ENCODE data around the gene SMYD3. TPM values are rescaled to one million over a fixed set of nuclear protein-coding genes. Genes with fewer than 3 reads are reported as not detected.

SMYD3 gene
- total and polyA plus RNA-seq, 9 of the 15 experiments (the other 6 are each of a cell fraction or from before 2014, with no cell fraction given) = 128 to 440 (median 197) TPM

DNA sequence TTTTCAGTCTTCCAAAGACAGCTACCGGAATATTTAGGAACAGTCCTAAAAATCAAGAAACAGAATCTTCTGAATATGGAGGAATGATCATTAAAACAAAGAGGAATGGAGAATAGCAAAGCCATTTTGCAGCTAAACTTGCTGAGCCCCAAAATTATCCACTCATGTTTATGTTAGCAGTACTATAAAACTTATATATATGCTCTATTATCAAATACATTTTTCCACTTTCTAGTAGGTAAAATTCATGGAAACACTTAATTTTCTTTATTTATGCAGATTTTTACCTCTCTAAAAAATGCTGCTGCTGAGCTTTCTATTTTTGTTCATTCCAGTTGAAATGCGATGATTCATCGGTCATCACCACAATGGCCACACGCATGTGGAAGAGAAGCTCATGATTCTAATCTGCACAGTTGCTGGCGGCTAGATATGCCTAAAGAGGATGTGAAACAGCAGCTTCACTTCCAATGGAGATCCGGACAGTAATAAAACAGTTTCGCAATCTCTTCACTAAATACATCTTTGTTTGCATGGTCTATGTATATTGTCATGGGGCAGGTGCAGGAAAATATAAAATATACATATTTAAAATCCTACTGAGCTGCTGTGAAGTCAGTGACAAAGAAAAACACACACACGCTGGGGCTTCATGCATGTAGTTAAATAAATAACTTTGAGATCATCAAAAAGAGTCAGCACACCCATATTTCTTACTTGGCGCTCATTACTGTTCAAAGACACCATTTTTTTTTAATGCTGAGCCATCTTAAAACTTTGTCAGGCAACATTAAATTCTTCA lies 292.2 kb downstream of the SMYD3 start (continued):
- TF ChIP-seq, protein P1, sequence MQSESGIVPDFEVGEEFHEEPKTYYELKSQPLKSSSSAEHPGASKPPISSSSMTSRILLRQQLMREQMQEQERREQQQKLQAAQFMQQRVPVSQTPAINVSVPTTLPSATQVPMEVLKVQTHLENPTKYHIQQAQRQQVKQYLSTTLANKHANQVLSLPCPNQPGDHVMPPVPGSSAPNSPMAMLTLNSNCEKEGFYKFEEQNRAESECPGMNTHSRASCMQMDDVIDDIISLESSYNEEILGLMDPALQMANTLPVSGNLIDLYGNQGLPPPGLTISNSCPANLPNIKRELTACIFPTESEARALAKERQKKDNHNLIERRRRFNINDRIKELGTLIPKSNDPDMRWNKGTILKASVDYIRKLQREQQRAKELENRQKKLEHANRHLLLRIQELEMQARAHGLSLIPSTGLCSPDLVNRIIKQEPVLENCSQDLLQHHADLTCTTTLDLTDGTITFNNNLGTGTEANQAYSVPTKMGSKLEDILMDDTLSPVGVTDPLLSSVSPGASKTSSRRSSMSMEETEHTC (IDR thresholded peaks at IDR 0.05) = peak; percentile 87
- TF ChIP-seq FOS (IDR thresholded peaks at IDR 0.05; ENCODE audit: extremely low read depth, insufficient read length) = peak; percentile 71
- TF ChIP-seq ZFPM2 (CRISPR knock-in tag; IDR thresholded peaks at IDR 0.05) = no peak
- peak; percentile 21; the same call in 1 of the 2 replicates for TF ChIP-seq ADNP (tag; IDR thresholded peaks at IDR 0.05)
- peak in 1 of 2 experiments; percentile 76 for TF ChIP-seq NCOA2 (IDR thresholded peaks at IDR 0.05; ENCODE audit: partially characterized antibody in 2 of 2)
- TF ChIP-seq HINFP (tag; conservative IDR thresholded peaks at IDR 0.05; ENCODE audit: low read depth) = no peak
- peak; percentile 81; the same call in 1 of the 2 replicates for TF ChIP-seq ZNF445 (CRISPR knock-in tag; IDR thresholded peaks at IDR 0.05; ENCODE audit: low read depth)
- peak; percentile 95 for TF ChIP-seq MEF2A (IDR thresholded peaks at IDR 0.05; ENCODE audit: control insufficient read depth, low read depth, low read length)
- TF ChIP-seq, protein P2, sequence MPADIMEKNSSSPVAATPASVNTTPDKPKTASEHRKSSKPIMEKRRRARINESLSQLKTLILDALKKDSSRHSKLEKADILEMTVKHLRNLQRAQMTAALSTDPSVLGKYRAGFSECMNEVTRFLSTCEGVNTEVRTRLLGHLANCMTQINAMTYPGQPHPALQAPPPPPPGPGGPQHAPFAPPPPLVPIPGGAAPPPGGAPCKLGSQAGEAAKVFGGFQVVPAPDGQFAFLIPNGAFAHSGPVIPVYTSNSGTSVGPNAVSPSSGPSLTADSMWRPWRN (IDR thresholded peaks at IDR 0.05; ENCODE audit: low read depth) = peak; percentile 85
- TF ChIP-seq IRF2 (CRISPR knock-in tag; IDR thresholded peaks at IDR 0.05) = no peak
- no peak for TF ChIP-seq TSC22D4 (tag; IDR thresholded peaks at IDR 0.05)
- TF ChIP-seq, protein P3, sequence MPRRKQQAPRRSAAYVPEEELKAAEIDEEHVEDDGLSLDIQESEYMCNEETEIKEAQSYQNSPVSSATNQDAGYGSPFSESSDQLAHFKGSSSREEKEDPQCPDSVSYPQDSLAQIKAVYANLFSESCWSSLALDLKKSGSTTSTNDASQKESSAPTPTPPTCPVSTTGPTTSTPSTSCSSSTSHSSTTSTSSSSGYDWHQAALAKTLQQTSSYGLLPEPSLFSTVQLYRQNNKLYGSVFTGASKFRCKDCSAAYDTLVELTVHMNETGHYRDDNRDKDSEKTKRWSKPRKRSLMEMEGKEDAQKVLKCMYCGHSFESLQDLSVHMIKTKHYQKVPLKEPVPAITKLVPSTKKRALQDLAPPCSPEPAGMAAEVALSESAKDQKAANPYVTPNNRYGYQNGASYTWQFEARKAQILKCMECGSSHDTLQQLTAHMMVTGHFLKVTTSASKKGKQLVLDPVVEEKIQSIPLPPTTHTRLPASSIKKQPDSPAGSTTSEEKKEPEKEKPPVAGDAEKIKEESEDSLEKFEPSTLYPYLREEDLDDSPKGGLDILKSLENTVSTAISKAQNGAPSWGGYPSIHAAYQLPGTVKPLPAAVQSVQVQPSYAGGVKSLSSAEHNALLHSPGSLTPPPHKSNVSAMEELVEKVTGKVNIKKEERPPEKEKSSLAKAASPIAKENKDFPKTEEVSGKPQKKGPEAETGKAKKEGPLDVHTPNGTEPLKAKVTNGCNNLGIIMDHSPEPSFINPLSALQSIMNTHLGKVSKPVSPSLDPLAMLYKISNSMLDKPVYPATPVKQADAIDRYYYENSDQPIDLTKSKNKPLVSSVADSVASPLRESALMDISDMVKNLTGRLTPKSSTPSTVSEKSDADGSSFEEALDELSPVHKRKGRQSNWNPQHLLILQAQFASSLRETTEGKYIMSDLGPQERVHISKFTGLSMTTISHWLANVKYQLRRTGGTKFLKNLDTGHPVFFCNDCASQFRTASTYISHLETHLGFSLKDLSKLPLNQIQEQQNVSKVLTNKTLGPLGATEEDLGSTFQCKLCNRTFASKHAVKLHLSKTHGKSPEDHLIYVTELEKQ (CRISPR knock-in tag; IDR thresholded peaks at IDR 0.05) = no peak
- TF ChIP-seq SMARCA5 (IDR thresholded peaks at IDR 0.05) = no peak
- TF ChIP-seq, protein P4, sequence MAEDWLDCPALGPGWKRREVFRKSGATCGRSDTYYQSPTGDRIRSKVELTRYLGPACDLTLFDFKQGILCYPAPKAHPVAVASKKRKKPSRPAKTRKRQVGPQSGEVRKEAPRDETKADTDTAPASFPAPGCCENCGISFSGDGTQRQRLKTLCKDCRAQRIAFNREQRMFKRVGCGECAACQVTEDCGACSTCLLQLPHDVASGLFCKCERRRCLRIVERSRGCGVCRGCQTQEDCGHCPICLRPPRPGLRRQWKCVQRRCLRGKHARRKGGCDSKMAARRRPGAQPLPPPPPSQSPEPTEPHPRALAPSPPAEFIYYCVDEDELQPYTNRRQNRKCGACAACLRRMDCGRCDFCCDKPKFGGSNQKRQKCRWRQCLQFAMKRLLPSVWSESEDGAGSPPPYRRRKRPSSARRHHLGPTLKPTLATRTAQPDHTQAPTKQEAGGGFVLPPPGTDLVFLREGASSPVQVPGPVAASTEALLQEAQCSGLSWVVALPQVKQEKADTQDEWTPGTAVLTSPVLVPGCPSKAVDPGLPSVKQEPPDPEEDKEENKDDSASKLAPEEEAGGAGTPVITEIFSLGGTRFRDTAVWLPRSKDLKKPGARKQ (CRISPR knock-in tag; IDR thresholded peaks at IDR 0.05) = no peak
- no peak for TF ChIP-seq RUNX1 (IDR thresholded peaks at IDR 0.05; ENCODE audit: low read depth)
- TF ChIP-seq ZNF12 (CRISPR knock-in tag; IDR thresholded peaks at IDR 0.05) = no peak
- no peak for TF ChIP-seq EZH2 (IDR thresholded peaks at IDR 0.05; ENCODE audit: borderline replicate concordance, low read depth, low read length)
- peak; percentile 69; the same call in 1 of the 2 replicates for TF ChIP-seq ZNF239 (CRISPR knock-in tag; IDR thresholded peaks at IDR 0.05)
- peak; percentile 92 for TF ChIP-seq NFE2 (IDR thresholded peaks at IDR 0.05; ENCODE audit: low read depth)

All from K562 (cell line).